Lower lobe of right lung (tissue), 2 donors: ENCODE data around the gene LUC7L3. TPM values are rescaled to one million over a fixed set of nuclear protein-coding genes. Genes with fewer than 3 reads are reported as not detected.
"Not testable (repeated sequence)": the region's sequence is repeated elsewhere in the genome, so short reads cannot be mapped to it uniquely, and the experiment has no call there.

Experiments used
- ATAC-seq, 2 donors: fragments of 200-7000 bp; cut with Tn5 transposase; one replicate each; pipeline ENCODE4 v1.9.1; 2020 to 2022; ENCODE audit warnings: mild to moderate bottlenecking in 2 of 2, moderate library complexity in 2 of 2
- DNase-seq: peaks from one replicate; pipeline ENCODE4 v3.0.0-alpha.2; 2020
- H3K27ac ChIP-seq: fragments of 200-600 bp; one replicate; pipeline ENCODE4 v1.8.0; 2022
- H3K27me3 ChIP-seq: fragments of 200-600 bp; one replicate; pipeline ENCODE4 v1.8.0; 2022; ENCODE audit warnings: low read depth
- H3K36me3 ChIP-seq: fragments of 200-600 bp; one replicate; pipeline ENCODE4 v1.8.0; 2022; ENCODE audit warnings: mild to moderate bottlenecking
- H3K4me1 ChIP-seq: fragments of 200-600 bp; one replicate; pipeline ENCODE4 v1.8.0; 2022
- H3K4me3 ChIP-seq: fragments of 200-600 bp; one replicate; pipeline ENCODE4 v1.8.0; 2022; ENCODE audit warnings: mild to moderate bottlenecking
- H3K9me3 ChIP-seq: fragments of 200-600 bp; one replicate; pipeline ENCODE4 v1.8.0; 2022
- intact Hi-C: fragments of 100-400 bp; cut with DNase I; formaldehyde crosslinking; loops from one replicate; pipeline ENCODE4 v1.11.0; 2022
- total RNA-seq: library from RNA; stranded (reverse); fragmentation: NEBNext Ultra II Directional; extraction: Animal tissue kit (Norgen Biotek cat#: 25700); gene quantifications from one replicate; pipeline ENCODE4 v1.2.1, GENCODE V29; 2021
- TF ChIP-seq, protein P1 (sequence below): fragments of 200-600 bp; IDR thresholded peaks from one replicate; pipeline ENCODE4 v1.8.0; 2022; ENCODE audit warnings: antibody characterized with exemption, mild to moderate bottlenecking
- donor health status: DM: no; HTN: yes; CAD: no; lungs with severe emphysema.

The LUC7L3 gene
- total RNA-seq, 1 donor from 2014 or later, result 106 TPM

DNA sequence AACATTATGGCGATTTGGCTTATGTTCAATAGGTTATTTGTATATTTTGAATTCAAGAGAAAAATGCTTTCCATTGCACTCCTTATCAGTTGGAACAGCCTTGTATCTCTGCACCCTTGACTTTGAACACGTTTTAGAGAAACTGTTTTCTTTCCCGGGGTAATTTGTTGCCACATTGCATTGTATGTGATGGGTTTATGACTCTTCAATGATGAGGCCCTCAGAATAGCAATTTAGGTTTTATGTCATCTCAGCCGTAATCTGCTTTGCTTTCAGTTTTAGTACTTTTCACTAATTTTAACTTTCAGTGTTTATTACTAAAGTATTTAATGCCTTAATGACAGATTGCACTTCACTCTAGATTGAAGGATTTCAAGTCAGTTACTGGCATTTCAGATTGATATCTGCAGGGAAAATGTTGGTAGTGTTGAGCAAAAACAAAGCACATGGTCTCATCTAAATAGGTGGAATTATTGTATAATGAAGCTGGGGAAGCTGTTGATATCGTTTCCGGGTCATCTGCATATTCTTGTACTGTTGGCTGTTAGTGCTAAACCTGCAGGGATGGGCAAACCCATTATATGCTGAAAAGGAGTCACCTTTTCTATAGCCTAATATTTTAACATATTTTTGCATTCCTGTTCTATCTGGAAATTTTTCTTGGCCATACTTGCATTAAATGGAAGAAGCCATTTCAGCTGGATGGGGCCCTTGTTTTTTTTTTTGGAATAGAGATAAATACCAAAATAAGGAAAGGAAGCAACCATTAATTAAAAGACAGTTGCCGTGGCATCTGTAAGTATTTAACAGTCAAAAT is 2.0 kb downstream of the LUC7L3 start:
- peak overlapping the region; percentile 98 for H3K4me3 ChIP-seq
- intact Hi-C loops, result no loop called here
- no peak for DNase-seq
- peaks cover 51% of the 10 kb centered on the region for H3K4me1 ChIP-seq
- ATAC-seq, result no peak
- TF ChIP-seq, protein P1, sequence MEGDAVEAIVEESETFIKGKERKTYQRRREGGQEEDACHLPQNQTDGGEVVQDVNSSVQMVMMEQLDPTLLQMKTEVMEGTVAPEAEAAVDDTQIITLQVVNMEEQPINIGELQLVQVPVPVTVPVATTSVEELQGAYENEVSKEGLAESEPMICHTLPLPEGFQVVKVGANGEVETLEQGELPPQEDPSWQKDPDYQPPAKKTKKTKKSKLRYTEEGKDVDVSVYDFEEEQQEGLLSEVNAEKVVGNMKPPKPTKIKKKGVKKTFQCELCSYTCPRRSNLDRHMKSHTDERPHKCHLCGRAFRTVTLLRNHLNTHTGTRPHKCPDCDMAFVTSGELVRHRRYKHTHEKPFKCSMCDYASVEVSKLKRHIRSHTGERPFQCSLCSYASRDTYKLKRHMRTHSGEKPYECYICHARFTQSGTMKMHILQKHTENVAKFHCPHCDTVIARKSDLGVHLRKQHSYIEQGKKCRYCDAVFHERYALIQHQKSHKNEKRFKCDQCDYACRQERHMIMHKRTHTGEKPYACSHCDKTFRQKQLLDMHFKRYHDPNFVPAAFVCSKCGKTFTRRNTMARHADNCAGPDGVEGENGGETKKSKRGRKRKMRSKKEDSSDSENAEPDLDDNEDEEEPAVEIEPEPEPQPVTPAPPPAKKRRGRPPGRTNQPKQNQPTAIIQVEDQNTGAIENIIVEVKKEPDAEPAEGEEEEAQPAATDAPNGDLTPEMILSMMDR, result no peak
- no peak overlapping the region for H3K27ac ChIP-seq
- no peaks in the 10 kb centered on the region for H3K9me3 ChIP-seq
- no peaks in the 10 kb centered on the region for H3K36me3 ChIP-seq
- no peaks in the 10 kb centered on the region for H3K27me3 ChIP-seq

DNA sequence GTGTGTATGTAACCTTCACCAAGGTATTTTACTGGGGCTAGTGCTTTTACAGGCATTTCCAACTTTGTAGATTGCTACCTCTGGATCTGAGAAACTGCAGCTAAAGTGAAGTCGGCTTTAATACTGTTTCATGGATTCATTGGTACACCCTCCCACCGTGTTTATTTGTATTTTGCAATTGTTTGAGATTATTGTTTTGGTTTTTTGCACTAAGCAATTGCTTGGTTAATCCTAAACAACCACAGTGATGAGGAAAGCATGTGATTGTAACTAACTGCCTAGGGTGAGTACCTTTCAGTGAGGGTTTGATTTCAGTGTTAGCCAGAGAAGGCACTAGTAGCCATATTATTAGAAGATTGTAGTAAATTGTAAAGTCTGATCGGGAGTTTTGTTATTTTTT is 3.3 kb downstream of the LUC7L3 start:
- Histone ChIP-seq H3K4me1 (peaks cover 64% of the 10 kb centered on the region), H3K36me3 (no peaks in the 10 kb centered on the region)
- intact Hi-C loops, result no loop called here

DNA sequence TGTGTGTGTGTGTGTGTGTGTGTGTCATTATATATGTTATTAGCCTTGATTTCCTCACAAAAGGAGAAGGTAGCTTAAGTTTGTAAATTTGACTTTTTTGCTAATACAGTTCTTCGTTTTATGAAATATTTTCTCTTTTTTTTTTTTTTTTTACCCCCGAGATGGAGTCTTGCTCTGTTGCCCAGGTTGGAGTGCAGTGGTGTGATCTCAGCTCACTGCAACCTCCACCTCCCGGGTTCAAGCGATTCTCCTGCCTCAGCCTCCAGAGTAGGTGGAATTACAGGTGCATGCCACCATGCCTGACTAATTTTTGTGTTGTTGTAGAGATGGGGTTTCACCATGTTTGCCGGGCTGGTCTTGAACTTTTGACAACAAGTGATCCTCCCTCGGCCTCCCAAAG is 5.2 kb downstream of the LUC7L3 start:
- H3K9me3 ChIP-seq, H3K36me3 ChIP-seq, H3K27ac ChIP-seq, H3K4me3 ChIP-seq, intact Hi-C loops, H3K27me3 ChIP-seq, DNase-seq, ATAC-seq: not testable (repeated sequence)
- H3K4me1 ChIP-seq, result peaks cover 83% of the 10 kb centered on the region

More for the DNA sequence above, 3.3 kb downstream of the LUC7L3 start:
- Histone ChIP-seq H3K4me3 (no peak overlapping the region), H3K27me3 (no peaks in the 10 kb centered on the region), H3K9me3 (no peaks in the 10 kb centered on the region), H3K27ac (no peak overlapping the region)
- DNase-seq, result no peak
- TF ChIP-seq, protein P1, result no peak
- no peak for ATAC-seq

DNA sequence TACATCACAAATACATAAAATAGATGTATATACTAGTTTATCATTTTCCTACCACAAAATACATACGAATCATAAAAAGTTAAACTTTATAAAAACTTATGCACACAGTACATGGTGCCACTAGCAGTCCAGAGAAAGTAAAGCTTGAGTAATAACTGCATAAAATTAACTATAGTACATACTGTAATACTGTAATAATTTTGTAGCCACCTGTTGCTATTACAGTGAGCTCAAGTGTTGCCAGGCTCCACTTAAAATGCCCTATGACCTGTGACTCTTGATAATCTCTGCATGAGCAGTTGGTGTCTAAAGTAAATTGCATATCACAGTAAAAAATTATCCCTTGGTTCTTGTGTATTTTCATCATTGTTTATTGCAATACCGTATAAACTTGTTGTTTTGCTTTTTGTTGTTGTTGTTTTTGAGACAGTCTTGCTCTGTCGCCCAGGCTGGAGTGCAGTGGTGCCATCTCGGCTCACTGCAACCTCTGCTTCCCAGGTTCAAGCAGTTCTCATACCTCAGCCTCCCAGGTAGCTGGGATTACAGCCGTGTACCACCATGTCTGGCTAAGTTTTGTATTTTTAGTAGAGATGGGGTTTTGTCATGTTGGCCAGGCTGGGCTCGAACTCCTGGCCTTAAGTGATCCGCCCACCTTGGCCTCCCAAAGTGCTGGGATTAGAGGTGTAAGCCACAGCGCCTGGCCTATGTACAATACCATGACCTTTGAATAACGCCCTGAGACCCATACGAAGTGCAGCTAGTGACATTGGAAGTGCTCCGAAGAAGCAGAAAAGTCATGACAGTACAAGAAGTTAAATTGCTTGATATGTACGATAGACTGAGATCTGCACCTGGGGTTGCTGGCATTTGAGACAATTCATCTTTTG is 6.6 kb downstream of the LUC7L3 start:
- Histone ChIP-seq H3K4me1 (peaks cover 89% of the 10 kb centered on the region), H3K27me3 (no peaks in the 10 kb centered on the region), H3K36me3 (no peaks in the 10 kb centered on the region), H3K9me3 (no peaks in the 10 kb centered on the region), H3K4me3 (no peak overlapping the region), H3K27ac (no peak overlapping the region)
- intact Hi-C loops, result no loop called here
- ATAC-seq, result no peak
- DNase-seq, result no peak
- TF ChIP-seq, protein P1, result no peak

DNA sequence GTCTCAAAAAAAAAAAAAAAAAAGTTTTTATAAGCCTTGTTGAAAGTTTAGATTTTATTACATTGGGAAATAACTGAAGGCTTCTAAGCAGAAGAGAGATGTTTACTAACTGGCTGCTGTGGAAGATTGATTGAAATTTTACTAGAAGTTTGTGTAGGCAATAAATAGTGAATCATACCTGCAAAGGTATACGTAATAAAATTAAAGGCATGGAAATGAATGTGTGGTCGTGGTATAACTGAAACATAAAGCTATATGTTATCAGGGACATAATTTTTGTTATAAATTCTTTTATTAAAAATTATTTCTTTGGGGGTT is 8.7 kb downstream of the LUC7L3 start:
- H3K9me3 ChIP-seq, result no peaks in the 10 kb centered on the region
- H3K36me3 ChIP-seq, result peaks cover 6% of the 10 kb centered on the region
- TF ChIP-seq, protein P1, result no peak
- no peak overlapping the region for H3K4me3 ChIP-seq
- no peak overlapping the region for H3K27ac ChIP-seq
- peaks cover 83% of the 10 kb centered on the region for H3K4me1 ChIP-seq
- DNase-seq, result no peak
- ATAC-seq, result no peak
- intact Hi-C loops, result no loop called here
- no peaks in the 10 kb centered on the region for H3K27me3 ChIP-seq
